PFSK-1 (cell line): ENCODE data around the gene ADGRB3.

Source experiments
- FOXP2 ChIP-seq: optimal IDR thresholded peaks from 2 replicates; pipeline ENCODE3; 2011; ENCODE audit warnings: borderline replicate concordance, control low read depth, inconsistent platforms; ENCODE audit not compliant: insufficient read depth; ENCODE audit errors: extremely low read length, extremely low read depth
- POLR2AphosphoS5 ChIP-seq: IDR thresholded peaks from 2 replicates; pipeline ENCODE4 v1.6.1; 2012; ENCODE audit warnings: low read depth, mild to moderate bottlenecking, control low read depth, low read length, moderate library complexity
- SIN3A ChIP-seq: IDR thresholded peaks from 2 replicates; pipeline ENCODE4 v1.6.1; 2012; ENCODE audit warnings: mild to moderate bottlenecking, low read length, moderate library complexity, borderline replicate concordance; ENCODE audit not compliant: insufficient read depth
- TAF1 ChIP-seq: IDR thresholded peaks from 2 replicates; pipeline ENCODE4 v1.6.1; 2012; ENCODE audit warnings: low read length, control low read depth, borderline replicate concordance; ENCODE audit not compliant: insufficient read depth
- TF ChIP-seq, protein P1 (sequence below), 2 experiments: IDR thresholded peaks; 2 replicates each; pipeline versions ENCODE4 v1.6.1 to v1.8.0; 2011 to 2012; ENCODE audit warnings: low read depth in 2 of 2, low read length in 2 of 2, control low read depth in 1 of 2, inconsistent platforms in 1 of 2, mild to moderate bottlenecking in 1 of 2, moderate library complexity in 1 of 2; ENCODE audit not compliant: insufficient read depth in 1 of 2

Gene ADGRB3

DNA sequence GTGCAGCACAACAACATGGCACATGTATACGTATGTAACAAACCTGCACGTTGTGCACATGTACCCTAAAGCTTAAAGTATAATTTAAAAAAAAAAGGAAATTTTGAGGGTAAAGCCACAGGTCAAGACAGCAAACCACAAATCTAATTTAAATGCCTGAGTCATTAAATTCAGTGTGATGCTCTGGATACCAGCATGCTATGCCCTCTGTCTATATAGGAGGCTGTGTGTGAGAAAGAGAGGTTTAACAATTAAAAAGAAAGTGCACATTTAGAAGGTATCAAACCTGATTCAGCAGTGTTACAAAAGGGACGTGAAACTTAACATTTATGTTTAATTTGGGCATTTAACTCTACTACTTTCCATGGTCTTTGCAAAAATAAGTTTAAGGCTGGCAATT is 276.3 kb downstream of the ADGRB3 start:
- TF ChIP-seq TAF1 (no peak), FOXP2 (no peak), POLR2AphosphoS5 (no peak), SIN3A (no peak)
- TF ChIP-seq, protein P1, sequence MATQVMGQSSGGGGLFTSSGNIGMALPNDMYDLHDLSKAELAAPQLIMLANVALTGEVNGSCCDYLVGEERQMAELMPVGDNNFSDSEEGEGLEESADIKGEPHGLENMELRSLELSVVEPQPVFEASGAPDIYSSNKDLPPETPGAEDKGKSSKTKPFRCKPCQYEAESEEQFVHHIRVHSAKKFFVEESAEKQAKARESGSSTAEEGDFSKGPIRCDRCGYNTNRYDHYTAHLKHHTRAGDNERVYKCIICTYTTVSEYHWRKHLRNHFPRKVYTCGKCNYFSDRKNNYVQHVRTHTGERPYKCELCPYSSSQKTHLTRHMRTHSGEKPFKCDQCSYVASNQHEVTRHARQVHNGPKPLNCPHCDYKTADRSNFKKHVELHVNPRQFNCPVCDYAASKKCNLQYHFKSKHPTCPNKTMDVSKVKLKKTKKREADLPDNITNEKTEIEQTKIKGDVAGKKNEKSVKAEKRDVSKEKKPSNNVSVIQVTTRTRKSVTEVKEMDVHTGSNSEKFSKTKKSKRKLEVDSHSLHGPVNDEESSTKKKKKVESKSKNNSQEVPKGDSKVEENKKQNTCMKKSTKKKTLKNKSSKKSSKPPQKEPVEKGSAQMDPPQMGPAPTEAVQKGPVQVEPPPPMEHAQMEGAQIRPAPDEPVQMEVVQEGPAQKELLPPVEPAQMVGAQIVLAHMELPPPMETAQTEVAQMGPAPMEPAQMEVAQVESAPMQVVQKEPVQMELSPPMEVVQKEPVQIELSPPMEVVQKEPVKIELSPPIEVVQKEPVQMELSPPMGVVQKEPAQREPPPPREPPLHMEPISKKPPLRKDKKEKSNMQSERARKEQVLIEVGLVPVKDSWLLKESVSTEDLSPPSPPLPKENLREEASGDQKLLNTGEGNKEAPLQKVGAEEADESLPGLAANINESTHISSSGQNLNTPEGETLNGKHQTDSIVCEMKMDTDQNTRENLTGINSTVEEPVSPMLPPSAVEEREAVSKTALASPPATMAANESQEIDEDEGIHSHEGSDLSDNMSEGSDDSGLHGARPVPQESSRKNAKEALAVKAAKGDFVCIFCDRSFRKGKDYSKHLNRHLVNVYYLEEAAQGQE (IDR thresholded peaks at IDR 0.05; ENCODE audit: insufficient read depth in 1 of 2, low read depth in 2 of 2, low read length in 2 of 2) = no peak

DNA sequence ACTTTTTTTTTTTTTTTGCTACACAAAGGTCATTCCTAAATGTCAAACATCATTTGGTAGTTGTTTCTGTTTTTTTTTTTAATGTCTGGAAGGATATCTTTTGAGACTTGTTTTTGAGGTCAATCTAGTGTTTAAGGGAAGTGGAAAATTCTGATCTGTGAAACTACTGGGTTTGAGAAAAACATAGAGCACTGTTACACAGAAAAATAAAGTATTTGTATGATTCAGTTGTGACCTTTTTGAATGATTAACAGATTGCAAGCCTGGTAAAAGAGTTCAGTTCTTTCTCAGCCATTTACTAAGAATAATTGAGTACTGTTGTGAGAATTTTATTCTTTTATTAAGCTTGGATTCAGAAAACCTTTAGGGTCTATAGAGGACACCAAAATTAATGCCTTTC is 276.7 kb downstream of the ADGRB3 start:
- TF ChIP-seq TAF1 (no peak), SIN3A (no peak), POLR2AphosphoS5 (no peak), FOXP2 (no peak)
- TF ChIP-seq, protein P1 (IDR thresholded peaks at IDR 0.05; ENCODE audit: insufficient read depth in 1 of 2, low read depth in 2 of 2, low read length in 2 of 2) = no peak

DNA sequence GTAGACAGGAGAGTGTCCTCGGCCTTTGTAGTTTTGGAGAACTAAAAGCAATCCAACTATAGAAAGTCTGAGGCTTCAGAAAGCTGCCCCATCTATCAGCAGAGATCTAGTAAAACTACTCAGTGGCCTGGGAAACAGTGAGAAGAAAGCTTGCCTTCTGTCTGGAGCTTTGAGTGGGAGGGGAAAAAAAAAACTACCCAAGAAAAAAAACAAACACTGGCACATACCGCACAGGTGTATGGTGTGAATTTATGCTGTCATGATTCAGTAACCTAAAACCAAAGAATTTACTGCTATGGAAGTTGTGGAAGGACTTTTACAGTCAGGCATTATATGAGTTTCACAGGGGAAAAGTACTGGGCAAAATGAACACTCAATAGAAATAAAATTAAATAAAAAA is 280.5 kb downstream of the ADGRB3 start:
- TF ChIP-seq POLR2AphosphoS5 = no peak
- TF ChIP-seq, protein P1 (IDR thresholded peaks at IDR 0.05; ENCODE audit: insufficient read depth in 1 of 2, low read depth in 2 of 2, low read length in 2 of 2) = no peak

DNA sequence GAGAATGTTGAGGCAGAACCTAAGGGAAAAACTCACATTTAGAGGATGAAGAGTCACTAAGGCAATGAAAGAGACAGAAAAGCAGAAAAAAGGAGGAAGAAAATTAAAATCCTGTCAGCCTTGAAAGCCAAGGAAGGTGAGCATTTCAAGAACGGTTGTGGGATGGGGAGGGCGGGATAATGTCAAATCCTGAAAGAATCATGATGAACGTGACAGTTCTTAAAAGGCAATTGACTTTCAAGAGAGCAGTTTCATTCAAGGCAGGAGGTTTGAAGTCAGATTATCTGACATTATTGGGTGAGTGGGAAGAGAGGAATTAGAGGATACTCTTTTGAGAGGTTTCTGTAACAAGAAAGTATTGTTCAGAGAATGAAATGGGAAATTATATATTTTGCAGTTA is 284.5 kb downstream of the ADGRB3 start:
- TF ChIP-seq TAF1 = no peak

DNA sequence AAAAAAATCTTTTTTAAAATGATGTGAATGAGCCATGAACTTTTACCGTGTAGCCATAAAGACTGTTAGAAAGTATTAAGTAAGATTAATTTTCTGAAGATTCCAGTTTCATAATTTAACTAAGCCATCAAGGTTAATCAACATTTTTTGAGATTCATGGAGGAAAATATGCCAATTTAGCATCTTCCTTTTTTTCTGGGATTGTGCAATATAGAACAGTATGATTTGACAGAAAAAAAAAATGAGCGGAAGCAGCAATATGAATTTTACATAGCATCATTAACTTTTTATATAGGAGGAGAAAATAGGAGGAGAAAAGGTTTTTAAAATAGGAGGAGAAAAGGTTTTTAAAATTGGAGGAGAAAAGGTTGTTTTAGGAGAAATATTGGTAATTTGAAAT is 306.3 kb downstream of the ADGRB3 start:
- TF ChIP-seq SIN3A (no peak), TAF1 (no peak), POLR2AphosphoS5 (no peak), FOXP2 (no peak)
- TF ChIP-seq, protein P1 (IDR thresholded peaks at IDR 0.05; ENCODE audit: insufficient read depth in 1 of 2, low read depth in 2 of 2, low read length in 2 of 2) = no peak

- TF ChIP-seq TAF1 (no peak), POLR2AphosphoS5 (no peak), SIN3A (no peak), FOXP2 (no peak)
- TF ChIP-seq, protein P1 (IDR thresholded peaks at IDR 0.05; ENCODE audit: insufficient read depth in 1 of 2, low read depth in 2 of 2, low read length in 2 of 2) = no peak
These were observed 312.6 kb downstream of the ADGRB3 start for GRCh38 chr6:68947721-68948120.
